Astrocyte of the cerebellum (primary cell): ENCODE measurements around the gene HOXA6.

ENCODE experiments used
- DNase-seq: peaks from one replicate; pipeline ENCODE4 v3.0.0-alpha.2; 2011; ENCODE audit warnings: low read depth
- H3K4me3 ChIP-seq: 2 replicates; pipeline ENCODE4 v1.5.1; 2011; ENCODE audit warnings: mild to moderate bottlenecking, low read depth, low read length, moderate library complexity
- CTCF ChIP-seq: IDR thresholded peaks from 2 replicates; pipeline ENCODE4 v1.5.1; 2012; ENCODE audit warnings: low read length, low read depth, moderate library complexity, mild to moderate bottlenecking; ENCODE audit errors: missing control alignments
- in situ Hi-C: cut with HindIII; loops from 2 replicates; pipeline ENCODE4 v1.10.0; 2017; ENCODE audit warnings: low sequenced_read_pairs

Gene HOXA6

GRCh38 chr7:27141923-27142579, 5.5 kb downstream of the HOXA6 start:
- no peak for DNase-seq
- in situ Hi-C loops: no loop called here
- TF ChIP-seq CTCF: peak; percentile 5
- H3K4me3 ChIP-seq: peak overlapping the region; percentile 31

GRCh38 chr7:27141137-27141922, 6.2 kb downstream of the HOXA6 start:
- no peak overlapping the region for H3K4me3 ChIP-seq
- TF ChIP-seq CTCF: no peak
- in situ Hi-C loops: no loop called here
- DNase-seq: no peak

- H3K4me3 ChIP-seq: no peak overlapping the region
- no peak for DNase-seq
- in situ Hi-C loops: no loop called here
- TF ChIP-seq CTCF: no peak
These were observed 7.3 kb downstream of the HOXA6 start for GRCh38 chr7:27140126-27140857.

GRCh38 chr7:27139334-27140125, 8.0 kb downstream of the HOXA6 start:
- no peak for DNase-seq
- H3K4me3 ChIP-seq: no peak overlapping the region
- in situ Hi-C loops: no loop called here
- no peak for TF ChIP-seq CTCF

- in situ Hi-C loops: no loop called here
These were observed 8.6 kb downstream of the HOXA6 start for GRCh38 chr7:27138985-27139333.

More at GRCh38 chr7:27138985-27139333, 8.6 kb downstream of the HOXA6 start:
- H3K4me3 ChIP-seq: no peak overlapping the region
- no peak for TF ChIP-seq CTCF
- DNase-seq: no peak
